Embryonic facial prominence (tissue), 1 donor: ENCODE results near the gene SLC26A11.
A peak's percentile ranks its signal among the peaks of the same experiment; 100 is the strongest.

ENCODE experiments used
- DNase-seq: peaks from one replicate; pipeline ENCODE4 v3.0.0-alpha.2; 2016; ENCODE audit errors: extremely low spot score

The SLC26A11 gene

GRCh38 chr17:80217703-80218362 is 2.4 kb upstream of the SLC26A11 start:
- no peak for DNase-seq

GRCh38 chr17:80218391-80218790 is 1.8 kb upstream of the SLC26A11 start:
- DNase-seq, result no peak

- DNase-seq, result peak; percentile 34
These were observed 1.0 kb upstream of the SLC26A11 start for GRCh38 chr17:80219013-80219762.

GRCh38 chr17:80219763-80220053 is 519 bp upstream of the SLC26A11 start:
- DNase-seq, result no peak

- no peak for DNase-seq
These were observed 549 bp downstream of the SLC26A11 start for GRCh38 chr17:80220736-80221215.

GRCh38 chr17:80221351-80222105 is 1.3 kb downstream of the SLC26A11 start:
- no peak for DNase-seq

GRCh38 chr17:80222376-80223141 is 2.3 kb downstream of the SLC26A11 start:
- DNase-seq, result no peak

GRCh38 chr17:80223142-80223815 is 3.1 kb downstream of the SLC26A11 start:
- no peak for DNase-seq

- DNase-seq, result no peak
These were observed 3.7 kb downstream of the SLC26A11 start for GRCh38 chr17:80223838-80224497.

GRCh38 chr17:80224683-80225082 is 4.5 kb downstream of the SLC26A11 start:
- DNase-seq, result no peak

GRCh38 chr17:80225230-80225629 is 5.0 kb downstream of the SLC26A11 start:
- DNase-seq, result no peak

GRCh38 chr17:80227156-80227555 is 6.9 kb downstream of the SLC26A11 start:
- no peak for DNase-seq

GRCh38 chr17:80227666-80228065 is 7.4 kb downstream of the SLC26A11 start:
- DNase-seq, result no peak

GRCh38 chr17:80228477-80228876 is 8.2 kb downstream of the SLC26A11 start:
- no peak for DNase-seq

GRCh38 chr17:80229011-80229410 is 8.8 kb downstream of the SLC26A11 start:
- no peak for DNase-seq

GRCh38 chr17:80232438-80232837 is 12.2 kb downstream of the SLC26A11 start:
- DNase-seq, result no peak

- DNase-seq, result no peak
These were observed 13.0 kb downstream of the SLC26A11 start for GRCh38 chr17:80233202-80233601.

- DNase-seq, result no peak
These were observed 16.7 kb downstream of the SLC26A11 start for GRCh38 chr17:80236911-80237310.

- no peak for DNase-seq
These were observed 17.2 kb downstream of the SLC26A11 start for GRCh38 chr17:80237386-80237785.

- DNase-seq, result no peak
These were observed 22.3 kb downstream of the SLC26A11 start for GRCh38 chr17:80242505-80242904.
